Liver (tissue), 9 donors: ENCODE measurements around the gene TAF5L. TPM values are rescaled to one million over a fixed set of nuclear protein-coding genes. Genes with fewer than 3 reads are reported as not detected.

Experiments used
- DNase-seq: peaks from one replicate; pipeline ENCODE4 v3.0.0-alpha.2; 2017; ENCODE audit warnings: low spot score
- H3K27ac ChIP-seq, 2 donors: one replicate each; pipeline ENCODE4 v1.7.0; 2013; ENCODE audit warnings: inconsistent platforms in 2 of 2, low read length in 2 of 2, control low read depth in 1 of 2, low read depth in 1 of 2, mild to moderate bottlenecking in 1 of 2
- H3K27me3 ChIP-seq, 4 donors: one replicate each; pipeline versions ENCODE4 v1.6.1 to v1.7.0; 2013; ENCODE audit warnings: low read length in 3 of 4, inconsistent platforms in 1 of 4, mild to moderate bottlenecking in 1 of 4, moderate library complexity in 1 of 4; ENCODE audit not compliant: control insufficient read depth in 4 of 4, insufficient read depth in 4 of 4
- H3K36me3 ChIP-seq, 4 donors: one replicate each; pipeline versions ENCODE4 v1.6.1 to v1.7.0; 2013; ENCODE audit warnings: low read length in 3 of 4, mild to moderate bottlenecking in 3 of 4, low read depth in 1 of 4, moderate library complexity in 1 of 4; ENCODE audit not compliant: control insufficient read depth in 4 of 4, insufficient read depth in 3 of 4
- H3K4me1 ChIP-seq, 4 donors: one replicate each; pipeline versions ENCODE4 v1.6.1 to v1.7.0; 2013; ENCODE audit warnings: low read length in 3 of 4, mild to moderate bottlenecking in 3 of 4, moderate library complexity in 1 of 4; ENCODE audit not compliant: control insufficient read depth in 4 of 4, insufficient read depth in 4 of 4
- H3K4me3 ChIP-seq, 3 donors: one replicate each; pipeline versions ENCODE4 v1.6.1 to v1.7.0; 2013; ENCODE audit warnings: low read length in 3 of 3, control low read depth in 1 of 3, low read depth in 1 of 3, mild to moderate bottlenecking in 1 of 3
- H3K9ac ChIP-seq, 2 donors: one replicate each; pipeline ENCODE4 v1.7.0; 2013; ENCODE audit warnings: low read length in 2 of 2, mild to moderate bottlenecking in 2 of 2, moderate library complexity in 2 of 2, control low read depth in 1 of 2, low read depth in 1 of 2
- H3K9me3 ChIP-seq, 4 donors: one replicate each; pipeline versions ENCODE4 v1.6.1 to v1.7.0; 2013; ENCODE audit warnings: low read length in 3 of 4; ENCODE audit not compliant: control insufficient read depth in 4 of 4
- CTCF ChIP-seq: fragments of 150-350 bp; IDR thresholded peaks from 2 replicates; pipeline ENCODE4 v1.5.1; 2017; ENCODE audit warnings: improper control_type of control experiment, low read depth, low read length; ENCODE audit not compliant: missing input control
- FOXA1 ChIP-seq: IDR thresholded peaks from 2 replicates; pipeline ENCODE4 v1.6.1; 2016; ENCODE audit warnings: antibody characterized with exemption
- FOXA2 ChIP-seq: IDR thresholded peaks from 2 replicates; pipeline ENCODE4 v1.6.1; 2016; ENCODE audit warnings: antibody characterized with exemption
- GABPA ChIP-seq, 2 donors: IDR thresholded peaks in 1 of 2; conservative IDR thresholded peaks in 1 of 2; 2 replicates each; pipeline ENCODE4 v1.6.1; 2016; ENCODE audit warnings: antibody characterized with exemption in 2 of 2, mild to moderate bottlenecking in 1 of 2, moderate library complexity in 1 of 2
- HNF4A ChIP-seq, 2 donors: conservative IDR thresholded peaks; 2 replicates each; pipeline ENCODE4 v1.6.1; 2016; ENCODE audit warnings: antibody characterized with exemption in 2 of 2, mild to moderate bottlenecking in 2 of 2
- HNF4G ChIP-seq: IDR thresholded peaks from 2 replicates; pipeline ENCODE4 v1.6.1; 2016; ENCODE audit warnings: antibody characterized with exemption
- JUND ChIP-seq, 2 donors: IDR thresholded peaks; 2 replicates each; pipeline ENCODE4 v1.6.1; 2016; ENCODE audit warnings: antibody characterized with exemption in 2 of 2
- RAD21 ChIP-seq, 2 donors: IDR thresholded peaks; 2 replicates each; pipeline ENCODE4 v1.6.1; 2016; ENCODE audit warnings: antibody characterized with exemption in 2 of 2, mild to moderate bottlenecking in 2 of 2
- TAF1 ChIP-seq: conservative IDR thresholded peaks from 2 replicates; pipeline ENCODE4 v1.6.1; 2016; ENCODE audit warnings: antibody characterized with exemption, mild to moderate bottlenecking
- YY1 ChIP-seq: IDR thresholded peaks from 2 replicates; pipeline ENCODE4 v1.6.1; 2016; ENCODE audit warnings: antibody characterized with exemption, mild to moderate bottlenecking
- ZBTB33 ChIP-seq: IDR thresholded peaks from 2 replicates; pipeline ENCODE4 v1.6.1; 2016; ENCODE audit warnings: antibody characterized with exemption
- WGBS: extraction: QIAGEN DNeasy Blood & Tissue Kit; methylation state at CpG from one replicate; pipeline ENCODE4 v1.1.7; 2013; 5-methylcytosine and 5-hydroxymethylcytosine counted together
- polyA plus RNA-seq, 2 donors: library from polyadenylated mRNA; stranded (reverse) in 1 of 2; unstranded in 1 of 2; fragments of 200-250 nt in 1 of 2; fragments of >200 nt in 1 of 2; fragmentation: Nextera tagmentation in 1 of 2; extraction: Ambion mirVana in 1 of 2; gene quantifications; one replicate each; pipeline versions ENCODE4 v1.2.1 to v1.2.3, GENCODE V29; 2013 to 2015
- total RNA-seq, 2 donors: library from RNA; depleted of rRNA; stranded (reverse); fragments of >200 nt; gene quantifications; one replicate each; pipeline ENCODE4 v1.2.3, GENCODE V29; 2014
- TF ChIP-seq, protein P1 (sequence below): IDR thresholded peaks from 2 replicates; pipeline ENCODE4 v1.6.1; 2016; ENCODE audit warnings: antibody characterized with exemption
- TF ChIP-seq, protein P2 (sequence below): IDR thresholded peaks from 2 replicates; pipeline ENCODE4 v1.6.1; 2016; ENCODE audit warnings: antibody characterized with exemption, mild to moderate bottlenecking
- TF ChIP-seq, protein P3 (sequence below): IDR thresholded peaks from 2 replicates; pipeline ENCODE4 v1.6.1; 2016; ENCODE audit warnings: antibody characterized with exemption
- donor health status: healthy.
- donor health status: healthy.
- donor health status: healthy.
- donor health status: healthy.
- donor health status: healthy.

The TAF5L gene
- total and polyA plus RNA-seq, 4 donors, result 1.8 to 16.2 (median 10.4) TPM

GRCh38 chr1:229655781-229656180, 29.9 kb upstream of the TAF5L start:
- H3K27ac ChIP-seq, result no peak overlapping the region
- peaks cover 3 to 44% (median 22%) of the 10 kb centered on the region in 4 donors for H3K36me3 ChIP-seq
- WGBS, result 93% methylated on average over 5 of the region's 5 CpGs
- no peaks in the 10 kb centered on the region for H3K27me3 ChIP-seq
- TF ChIP-seq ZBTB33 (no peak), FOXA1 (no peak), HNF4A (conservative IDR thresholded peaks at IDR 0.05) (no peak)
- H3K9me3 ChIP-seq, result no peaks in the 10 kb centered on the region
- no peak for DNase-seq
- H3K4me3 ChIP-seq, result no peak overlapping the region
- no peaks in the 10 kb centered on the region for H3K4me1 ChIP-seq
- H3K9ac ChIP-seq, result no peak overlapping the region

GRCh38 chr1:229653420-229653819, 27.5 kb upstream of the TAF5L start:
- WGBS, result 86% methylated on average over 1 of the region's 1 CpG
- Histone ChIP-seq H3K36me3 (peaks cover 1 to 52% (median 30%) of the 10 kb centered on the region in 4 donors), H3K4me3 (no peak overlapping the region), H3K4me1 (no peaks in the 10 kb centered on the region), H3K9me3 (no peaks in the 10 kb centered on the region), H3K27ac (no peak overlapping the region), H3K9ac (no peak overlapping the region), H3K27me3 (no peaks in the 10 kb centered on the region)
- no peak for DNase-seq
- no peak for TF ChIP-seq JUND (IDR thresholded peaks at IDR 0.05)
- TF ChIP-seq YY1, result no peak
- no peak for TF ChIP-seq CTCF
- no peak for TF ChIP-seq FOXA1
- TF ChIP-seq, protein P1, sequence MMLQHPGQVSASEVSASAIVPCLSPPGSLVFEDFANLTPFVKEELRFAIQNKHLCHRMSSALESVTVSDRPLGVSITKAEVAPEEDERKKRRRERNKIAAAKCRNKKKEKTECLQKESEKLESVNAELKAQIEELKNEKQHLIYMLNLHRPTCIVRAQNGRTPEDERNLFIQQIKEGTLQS, result no peak
- no peak for TF ChIP-seq GABPA (IDR thresholded peaks at IDR 0.05 in 1 of 2, conservative IDR thresholded peaks at IDR 0.05 in 1 of 2)
- no peak for TF ChIP-seq TAF1

DNA sequence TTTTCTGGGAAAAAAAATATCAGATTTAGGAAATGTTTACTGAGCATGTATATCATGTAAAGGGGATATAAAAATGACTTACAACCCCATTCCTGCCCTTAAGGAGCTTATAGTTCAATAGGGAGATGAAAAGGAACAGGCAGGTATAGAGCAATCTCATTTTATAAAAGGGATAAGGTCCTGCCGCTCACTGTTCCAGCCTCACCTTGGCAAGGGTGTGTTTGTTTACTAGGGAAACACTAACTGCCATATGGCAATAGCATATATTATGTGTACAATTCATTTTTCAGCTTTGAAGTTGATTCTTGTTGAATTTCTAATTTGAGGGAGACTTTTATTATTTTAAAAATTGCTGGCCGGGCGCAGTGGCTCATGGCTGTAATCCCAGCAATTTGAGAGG, 25.6 kb upstream of the TAF5L start:
- no peak overlapping the region for H3K9ac ChIP-seq
- H3K4me3 ChIP-seq, result no peak overlapping the region
- no peaks in the 10 kb centered on the region for H3K4me1 ChIP-seq
- 90% methylated on average over 3 of the region's 3 CpGs for WGBS
- peaks cover 0 to 64% (median 42%) of the 10 kb centered on the region in 4 donors for H3K36me3 ChIP-seq
- H3K27ac ChIP-seq, result no peak overlapping the region
- no peaks in the 10 kb centered on the region for H3K27me3 ChIP-seq
- H3K9me3 ChIP-seq, result no peaks in the 10 kb centered on the region
- no peak for DNase-seq
- TF ChIP-seq, protein P2, sequence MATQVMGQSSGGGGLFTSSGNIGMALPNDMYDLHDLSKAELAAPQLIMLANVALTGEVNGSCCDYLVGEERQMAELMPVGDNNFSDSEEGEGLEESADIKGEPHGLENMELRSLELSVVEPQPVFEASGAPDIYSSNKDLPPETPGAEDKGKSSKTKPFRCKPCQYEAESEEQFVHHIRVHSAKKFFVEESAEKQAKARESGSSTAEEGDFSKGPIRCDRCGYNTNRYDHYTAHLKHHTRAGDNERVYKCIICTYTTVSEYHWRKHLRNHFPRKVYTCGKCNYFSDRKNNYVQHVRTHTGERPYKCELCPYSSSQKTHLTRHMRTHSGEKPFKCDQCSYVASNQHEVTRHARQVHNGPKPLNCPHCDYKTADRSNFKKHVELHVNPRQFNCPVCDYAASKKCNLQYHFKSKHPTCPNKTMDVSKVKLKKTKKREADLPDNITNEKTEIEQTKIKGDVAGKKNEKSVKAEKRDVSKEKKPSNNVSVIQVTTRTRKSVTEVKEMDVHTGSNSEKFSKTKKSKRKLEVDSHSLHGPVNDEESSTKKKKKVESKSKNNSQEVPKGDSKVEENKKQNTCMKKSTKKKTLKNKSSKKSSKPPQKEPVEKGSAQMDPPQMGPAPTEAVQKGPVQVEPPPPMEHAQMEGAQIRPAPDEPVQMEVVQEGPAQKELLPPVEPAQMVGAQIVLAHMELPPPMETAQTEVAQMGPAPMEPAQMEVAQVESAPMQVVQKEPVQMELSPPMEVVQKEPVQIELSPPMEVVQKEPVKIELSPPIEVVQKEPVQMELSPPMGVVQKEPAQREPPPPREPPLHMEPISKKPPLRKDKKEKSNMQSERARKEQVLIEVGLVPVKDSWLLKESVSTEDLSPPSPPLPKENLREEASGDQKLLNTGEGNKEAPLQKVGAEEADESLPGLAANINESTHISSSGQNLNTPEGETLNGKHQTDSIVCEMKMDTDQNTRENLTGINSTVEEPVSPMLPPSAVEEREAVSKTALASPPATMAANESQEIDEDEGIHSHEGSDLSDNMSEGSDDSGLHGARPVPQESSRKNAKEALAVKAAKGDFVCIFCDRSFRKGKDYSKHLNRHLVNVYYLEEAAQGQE, result no peak
- TF ChIP-seq HNF4A (conservative IDR thresholded peaks at IDR 0.05) (no peak), ZBTB33 (no peak), RAD21 (IDR thresholded peaks at IDR 0.05) (no peak), FOXA2 (no peak), YY1 (no peak), HNF4G (no peak), CTCF (no peak), JUND (IDR thresholded peaks at IDR 0.05) (no peak)
- TF ChIP-seq, protein P3, sequence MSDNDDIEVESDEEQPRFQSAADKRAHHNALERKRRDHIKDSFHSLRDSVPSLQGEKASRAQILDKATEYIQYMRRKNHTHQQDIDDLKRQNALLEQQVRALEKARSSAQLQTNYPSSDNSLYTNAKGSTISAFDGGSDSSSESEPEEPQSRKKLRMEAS, result no peak
- TF ChIP-seq, protein P1, result no peak
